HG03460 (cell line): ENCODE results near the gene HSD17B8.
A peak's percentile ranks its signal among the peaks of the same experiment; 100 is the strongest.

Source experiments
- ATAC-seq: cut with Tn5 transposase; IDR thresholded peaks from one replicate; pipeline ENCODE4 v1.9.1; 2021; ENCODE audit not compliant: unreplicated experiment

Gene HSD17B8

GRCh38 chr6:33191383-33192104, 12.9 kb upstream of the HSD17B8 start:
- no peak for ATAC-seq

- ATAC-seq: no peak
These were observed 12.3 kb upstream of the HSD17B8 start, which contains the start of gene COL11A2 for GRCh38 chr6:33192105-33192646. Gene COL11A2, minus strand, starts transcription at chr6:33192467. Its CDS starts 227 bp downstream, at chr6:33192240.

GRCh38 chr6:33192671-33193602, 11.5 kb upstream of the HSD17B8 start:
- ATAC-seq: no peak

GRCh38 chr6:33193619-33194018, 10.8 kb upstream of the HSD17B8 start:
- no peak for ATAC-seq

GRCh38 chr6:33194431-33194979, 9.9 kb upstream of the HSD17B8 start:
- ATAC-seq: no peak

GRCh38 chr6:33195304-33196165, 8.9 kb upstream of the HSD17B8 start:
- no peak for ATAC-seq

GRCh38 chr6:33197431-33198048, 6.9 kb upstream of the HSD17B8 start:
- no peak for ATAC-seq

GRCh38 chr6:33198159-33198852, 6.1 kb upstream of the HSD17B8 start:
- ATAC-seq: no peak

- ATAC-seq: no peak
These were observed 5.5 kb upstream of the HSD17B8 start for GRCh38 chr6:33198853-33199436.

GRCh38 chr6:33199687-33200218, 4.7 kb upstream of the HSD17B8 start:
- no peak for ATAC-seq

- peak; percentile 44 for ATAC-seq
These were observed 4.0 kb upstream of the HSD17B8 start, which contains the start of the genes RXRB and SLC39A7 for GRCh38 chr6:33200219-33201146. Gene RXRB, minus strand, starts transcription at chr6:33200665. Its CDS starts 189 bp downstream, at chr6:33200476. Gene SLC39A7, plus strand, starts transcription at chr6:33200867. Its CDS starts 379 bp downstream, at chr6:33201246.

GRCh38 chr6:33201147-33201545, 3.3 kb upstream of the HSD17B8 start:
- no peak for ATAC-seq

GRCh38 chr6:33201935-33202334, 2.5 kb upstream of the HSD17B8 start:
- ATAC-seq: no peak

GRCh38 chr6:33202799-33203198, 1.7 kb upstream of the HSD17B8 start:
- ATAC-seq: no peak

- ATAC-seq: no peak
These were observed 851 bp upstream of the HSD17B8 start for GRCh38 chr6:33203443-33204164.

GRCh38 chr6:33204165-33204414, 365 bp upstream of the HSD17B8 start:
- ATAC-seq: no peak
